ENCODE measurements around the gene ABTB1. TPM values are rescaled to one million over a fixed set of nuclear protein-coding genes. Genes with fewer than 3 reads are reported as not detected.

ABTB1 gene
- total RNA-seq, 1 experiment from 2014 or later: 12.5 TPM

DNA sequence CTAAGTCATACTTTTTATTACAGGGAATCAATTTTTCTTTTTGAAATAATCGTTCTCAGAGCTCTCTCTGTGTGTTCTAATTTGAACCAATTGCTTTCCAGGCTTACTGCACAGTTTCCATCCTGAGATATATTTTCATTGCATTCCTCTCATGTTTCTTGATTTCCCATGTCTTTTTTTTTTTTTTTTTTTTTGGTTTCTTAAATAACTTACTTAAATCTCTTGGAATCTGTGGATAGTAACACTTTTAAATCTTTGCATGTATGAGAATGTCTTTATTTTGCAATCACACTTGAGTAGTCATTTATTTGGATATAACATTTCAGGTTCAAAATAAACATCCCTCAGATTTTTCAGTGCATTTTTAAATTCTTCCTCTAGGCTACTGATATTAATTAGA, 14.5 kb upstream of the ABTB1 start:
- Mint-ChIP-seq H3K27ac (no peak overlapping the region), H3K4me1 (no peaks in the 10 kb centered on the region), H3K9me3 (no peaks in the 10 kb centered on the region), H3K27me3 (ENCODE audit: low read depth) (no peaks in the 10 kb centered on the region), H3K36me3 (peaks cover 3% of the 10 kb centered on the region; the same call in 1 of the 2 replicates), H3K4me3 (no peak overlapping the region)
- ChIA-PET POLR2A (no interaction called here), CTCF (interaction anchor here (0.9 to 2.2 kb wide), 2 partner anchors 21 to 25 kb away, joined by 3 to 9 read pairs; no protein-coding TSS in a partner anchor)
- DNase-seq (ENCODE audit: low spot score) (no peak), ATAC-seq (no peak)
- TF ChIP-seq, protein P1, sequence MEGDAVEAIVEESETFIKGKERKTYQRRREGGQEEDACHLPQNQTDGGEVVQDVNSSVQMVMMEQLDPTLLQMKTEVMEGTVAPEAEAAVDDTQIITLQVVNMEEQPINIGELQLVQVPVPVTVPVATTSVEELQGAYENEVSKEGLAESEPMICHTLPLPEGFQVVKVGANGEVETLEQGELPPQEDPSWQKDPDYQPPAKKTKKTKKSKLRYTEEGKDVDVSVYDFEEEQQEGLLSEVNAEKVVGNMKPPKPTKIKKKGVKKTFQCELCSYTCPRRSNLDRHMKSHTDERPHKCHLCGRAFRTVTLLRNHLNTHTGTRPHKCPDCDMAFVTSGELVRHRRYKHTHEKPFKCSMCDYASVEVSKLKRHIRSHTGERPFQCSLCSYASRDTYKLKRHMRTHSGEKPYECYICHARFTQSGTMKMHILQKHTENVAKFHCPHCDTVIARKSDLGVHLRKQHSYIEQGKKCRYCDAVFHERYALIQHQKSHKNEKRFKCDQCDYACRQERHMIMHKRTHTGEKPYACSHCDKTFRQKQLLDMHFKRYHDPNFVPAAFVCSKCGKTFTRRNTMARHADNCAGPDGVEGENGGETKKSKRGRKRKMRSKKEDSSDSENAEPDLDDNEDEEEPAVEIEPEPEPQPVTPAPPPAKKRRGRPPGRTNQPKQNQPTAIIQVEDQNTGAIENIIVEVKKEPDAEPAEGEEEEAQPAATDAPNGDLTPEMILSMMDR (IDR thresholded peaks at IDR 0.05): no peak
- TF ChIP-seq TCF7 (CRISPR knock-in tag; IDR thresholded peaks at IDR 0.05; ENCODE audit: low read depth): no peak
- TF ChIP-seq ESRRA (CRISPR knock-in tag; IDR thresholded peaks at IDR 0.05; ENCODE audit: borderline replicate concordance): no peak
- no peak for TF ChIP-seq ELF4 (CRISPR knock-in tag; IDR thresholded peaks at IDR 0.05; ENCODE audit: low read depth)

DNA sequence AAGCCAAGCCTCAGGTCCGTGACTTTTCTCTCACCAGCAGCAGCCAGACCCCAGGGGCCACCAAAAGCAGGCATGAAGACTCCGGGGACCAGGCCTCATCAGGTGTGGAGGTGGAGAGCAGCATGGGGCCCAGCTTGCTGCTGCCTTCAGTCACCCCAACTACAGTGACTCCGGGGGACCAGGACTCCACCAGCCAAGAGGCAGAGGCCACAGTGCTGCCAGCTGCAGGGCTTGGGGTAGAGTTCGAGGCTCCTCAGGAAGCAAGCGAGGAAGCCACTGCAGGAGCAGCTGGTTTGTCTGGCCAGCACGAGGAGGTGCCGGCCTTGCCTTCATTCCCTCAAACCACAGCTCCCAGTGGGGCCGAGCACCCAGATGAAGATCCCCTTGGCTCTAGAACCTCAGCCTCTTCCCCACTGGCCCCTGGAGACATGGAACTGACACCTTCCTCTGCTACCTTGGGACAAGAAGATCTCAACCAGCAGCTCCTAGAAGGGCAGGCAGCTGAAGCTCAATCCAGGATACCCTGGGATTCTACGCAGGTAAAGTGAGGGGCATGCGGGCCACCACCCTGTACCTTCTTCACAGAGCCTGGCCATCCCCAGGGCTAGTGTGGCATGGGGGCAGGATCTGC, 12.0 kb upstream of the ABTB1 start:
- H3K9me3 Mint-ChIP-seq: peaks cover 6% of the 10 kb centered on the region
- no peaks in the 10 kb centered on the region for H3K27me3 Mint-ChIP-seq (ENCODE audit: low read depth)
- TF ChIP-seq, protein P2, sequence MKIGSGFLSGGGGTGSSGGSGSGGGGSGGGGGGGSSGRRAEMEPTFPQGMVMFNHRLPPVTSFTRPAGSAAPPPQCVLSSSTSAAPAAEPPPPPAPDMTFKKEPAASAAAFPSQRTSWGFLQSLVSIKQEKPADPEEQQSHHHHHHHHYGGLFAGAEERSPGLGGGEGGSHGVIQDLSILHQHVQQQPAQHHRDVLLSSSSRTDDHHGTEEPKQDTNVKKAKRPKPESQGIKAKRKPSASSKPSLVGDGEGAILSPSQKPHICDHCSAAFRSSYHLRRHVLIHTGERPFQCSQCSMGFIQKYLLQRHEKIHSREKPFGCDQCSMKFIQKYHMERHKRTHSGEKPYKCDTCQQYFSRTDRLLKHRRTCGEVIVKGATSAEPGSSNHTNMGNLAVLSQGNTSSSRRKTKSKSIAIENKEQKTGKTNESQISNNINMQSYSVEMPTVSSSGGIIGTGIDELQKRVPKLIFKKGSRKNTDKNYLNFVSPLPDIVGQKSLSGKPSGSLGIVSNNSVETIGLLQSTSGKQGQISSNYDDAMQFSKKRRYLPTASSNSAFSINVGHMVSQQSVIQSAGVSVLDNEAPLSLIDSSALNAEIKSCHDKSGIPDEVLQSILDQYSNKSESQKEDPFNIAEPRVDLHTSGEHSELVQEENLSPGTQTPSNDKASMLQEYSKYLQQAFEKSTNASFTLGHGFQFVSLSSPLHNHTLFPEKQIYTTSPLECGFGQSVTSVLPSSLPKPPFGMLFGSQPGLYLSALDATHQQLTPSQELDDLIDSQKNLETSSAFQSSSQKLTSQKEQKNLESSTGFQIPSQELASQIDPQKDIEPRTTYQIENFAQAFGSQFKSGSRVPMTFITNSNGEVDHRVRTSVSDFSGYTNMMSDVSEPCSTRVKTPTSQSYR (CRISPR knock-in tag; IDR thresholded peaks at IDR 0.05): no peak
- TF ChIP-seq CREM (CRISPR knock-in tag; IDR thresholded peaks at IDR 0.05) (no peak), CBFB (CRISPR knock-in tag; IDR thresholded peaks at IDR 0.05; ENCODE audit: low read depth) (no peak), JUN (CRISPR knock-in tag; IDR thresholded peaks at IDR 0.05) (no peak), JAZF1 (CRISPR knock-in tag; IDR thresholded peaks at IDR 0.05) (no peak), GRHL2 (CRISPR knock-in tag; IDR thresholded peaks at IDR 0.05; ENCODE audit: insufficient replicate concordance, severe bottlenecking) (no peak), EMX1 (CRISPR knock-in tag; IDR thresholded peaks at IDR 0.05) (no peak)
- TF ChIP-seq, protein P1 (IDR thresholded peaks at IDR 0.05): no peak
- TF ChIP-seq, protein P3, sequence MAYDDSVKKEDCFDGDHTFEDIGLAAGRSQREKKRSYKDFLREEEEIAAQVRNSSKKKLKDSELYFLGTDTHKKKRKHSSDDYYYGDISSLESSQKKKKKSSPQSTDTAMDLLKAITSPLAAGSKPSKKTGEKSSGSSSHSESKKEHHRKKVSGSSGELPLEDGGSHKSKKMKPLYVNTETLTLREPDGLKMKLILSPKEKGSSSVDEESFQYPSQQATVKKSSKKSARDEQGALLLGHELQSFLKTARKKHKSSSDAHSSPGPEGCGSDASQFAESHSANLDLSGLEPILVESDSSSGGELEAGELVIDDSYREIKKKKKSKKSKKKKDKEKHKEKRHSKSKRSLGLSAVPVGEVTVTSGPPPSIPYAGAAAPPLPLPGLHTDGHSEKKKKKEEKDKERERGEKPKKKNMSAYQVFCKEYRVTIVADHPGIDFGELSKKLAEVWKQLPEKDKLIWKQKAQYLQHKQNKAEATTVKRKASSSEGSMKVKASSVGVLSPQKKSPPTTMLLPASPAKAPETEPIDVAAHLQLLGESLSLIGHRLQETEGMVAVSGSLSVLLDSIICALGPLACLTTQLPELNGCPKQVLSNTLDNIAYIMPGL (CRISPR knock-in tag; IDR thresholded peaks at IDR 0.05): no peak
- TF ChIP-seq, protein P4, sequence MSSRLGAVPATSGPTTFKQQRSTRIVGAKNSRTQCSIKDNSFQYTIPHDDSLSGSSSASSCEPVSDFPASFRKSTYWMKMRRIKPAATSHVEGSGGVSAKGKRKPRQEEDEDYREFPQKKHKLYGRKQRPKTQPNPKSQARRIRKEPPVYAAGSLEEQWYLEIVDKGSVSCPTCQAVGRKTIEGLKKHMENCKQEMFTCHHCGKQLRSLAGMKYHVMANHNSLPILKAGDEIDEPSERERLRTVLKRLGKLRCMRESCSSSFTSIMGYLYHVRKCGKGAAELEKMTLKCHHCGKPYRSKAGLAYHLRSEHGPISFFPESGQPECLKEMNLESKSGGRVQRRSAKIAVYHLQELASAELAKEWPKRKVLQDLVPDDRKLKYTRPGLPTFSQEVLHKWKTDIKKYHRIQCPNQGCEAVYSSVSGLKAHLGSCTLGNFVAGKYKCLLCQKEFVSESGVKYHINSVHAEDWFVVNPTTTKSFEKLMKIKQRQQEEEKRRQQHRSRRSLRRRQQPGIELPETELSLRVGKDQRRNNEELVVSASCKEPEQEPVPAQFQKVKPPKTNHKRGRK (CRISPR knock-in tag; IDR thresholded peaks at IDR 0.05; ENCODE audit: borderline replicate concordance): no peak
- TF ChIP-seq, protein P5, sequence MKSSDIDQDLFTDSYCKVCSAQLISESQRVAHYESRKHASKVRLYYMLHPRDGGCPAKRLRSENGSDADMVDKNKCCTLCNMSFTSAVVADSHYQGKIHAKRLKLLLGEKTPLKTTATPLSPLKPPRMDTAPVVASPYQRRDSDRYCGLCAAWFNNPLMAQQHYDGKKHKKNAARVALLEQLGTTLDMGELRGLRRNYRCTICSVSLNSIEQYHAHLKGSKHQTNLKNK (CRISPR knock-in tag; IDR thresholded peaks at IDR 0.05): no peak
- no peak overlapping the region for H3K27ac Mint-ChIP-seq
- no peak for ATAC-seq
- H3K4me3 Mint-ChIP-seq: no peak overlapping the region
- DNase-seq (ENCODE audit: low spot score): no peak
- H3K36me3 Mint-ChIP-seq: peaks cover 17% of the 10 kb centered on the region
- ChIA-PET POLR2A (no interaction called here), CTCF (interaction anchor here (1.6 to 2.5 kb wide), 2 partner anchors 9 to 19 kb away, joined by 7 read pairs; no protein-coding TSS in a partner anchor)
- H3K4me1 Mint-ChIP-seq: no peaks in the 10 kb centered on the region
